Lower lobe of right lung (tissue), 2 donors: ENCODE results near the gene STK33. TPM values are rescaled to one million over a fixed set of nuclear protein-coding genes. Genes with fewer than 3 reads are reported as not detected.

ENCODE experiments used
- ATAC-seq, 2 donors: fragments of 200-7000 bp; cut with Tn5 transposase; one replicate each; pipeline ENCODE4 v1.9.1; 2020 to 2022; ENCODE audit warnings: mild to moderate bottlenecking in 2 of 2, moderate library complexity in 2 of 2
- DNase-seq: peaks from one replicate; pipeline ENCODE4 v3.0.0-alpha.2; 2020
- H3K27ac ChIP-seq: fragments of 200-600 bp; one replicate; pipeline ENCODE4 v1.8.0; 2022
- H3K27me3 ChIP-seq: fragments of 200-600 bp; one replicate; pipeline ENCODE4 v1.8.0; 2022; ENCODE audit warnings: low read depth
- H3K36me3 ChIP-seq: fragments of 200-600 bp; one replicate; pipeline ENCODE4 v1.8.0; 2022; ENCODE audit warnings: mild to moderate bottlenecking
- H3K4me1 ChIP-seq: fragments of 200-600 bp; one replicate; pipeline ENCODE4 v1.8.0; 2022
- H3K4me3 ChIP-seq: fragments of 200-600 bp; one replicate; pipeline ENCODE4 v1.8.0; 2022; ENCODE audit warnings: mild to moderate bottlenecking
- H3K9me3 ChIP-seq: fragments of 200-600 bp; one replicate; pipeline ENCODE4 v1.8.0; 2022
- intact Hi-C: fragments of 100-400 bp; cut with DNase I; formaldehyde crosslinking; loops from one replicate; pipeline ENCODE4 v1.11.0; 2022
- total RNA-seq: library from RNA; stranded (reverse); fragmentation: NEBNext Ultra II Directional; extraction: Animal tissue kit (Norgen Biotek cat#: 25700); gene quantifications from one replicate; pipeline ENCODE4 v1.2.1, GENCODE V29; 2021
- TF ChIP-seq, protein P1 (sequence below): fragments of 200-600 bp; IDR thresholded peaks from one replicate; pipeline ENCODE4 v1.8.0; 2022; ENCODE audit warnings: antibody characterized with exemption, mild to moderate bottlenecking
- donor health status: DM: no; HTN: yes; CAD: no; lungs with severe emphysema.

Gene STK33
- total RNA-seq, 1 donor from 2014 or later: 17.3 TPM

DNA sequence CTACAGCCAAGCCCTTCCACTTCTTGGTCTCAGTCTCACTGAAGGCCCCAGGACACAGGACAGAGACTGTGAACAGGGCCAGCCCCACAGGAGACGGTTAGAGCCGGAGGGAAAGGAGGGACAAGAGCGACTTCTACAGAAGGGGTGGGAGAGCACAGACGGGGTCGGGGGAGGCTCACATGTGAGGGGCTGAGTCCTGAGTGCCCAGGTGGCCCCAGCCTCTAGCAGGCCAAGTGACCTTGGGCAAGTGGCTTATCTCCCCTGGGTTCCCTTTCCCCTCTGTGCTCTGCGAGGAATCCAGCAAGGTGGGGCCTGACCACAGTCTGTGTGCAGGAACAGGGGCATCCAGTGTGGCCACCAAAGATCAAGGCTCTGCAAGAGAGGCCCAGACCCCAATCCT, 227.7 kb downstream of the STK33 start:
- H3K27me3 ChIP-seq: no peaks in the 10 kb centered on the region
- H3K4me3 ChIP-seq: no peak overlapping the region
- intact Hi-C loops: no loop called here
- no peaks in the 10 kb centered on the region for H3K9me3 ChIP-seq
- no peaks in the 10 kb centered on the region for H3K4me1 ChIP-seq
- no peak for DNase-seq
- H3K36me3 ChIP-seq: no peaks in the 10 kb centered on the region
- no peak overlapping the region for H3K27ac ChIP-seq
- TF ChIP-seq, protein P1, sequence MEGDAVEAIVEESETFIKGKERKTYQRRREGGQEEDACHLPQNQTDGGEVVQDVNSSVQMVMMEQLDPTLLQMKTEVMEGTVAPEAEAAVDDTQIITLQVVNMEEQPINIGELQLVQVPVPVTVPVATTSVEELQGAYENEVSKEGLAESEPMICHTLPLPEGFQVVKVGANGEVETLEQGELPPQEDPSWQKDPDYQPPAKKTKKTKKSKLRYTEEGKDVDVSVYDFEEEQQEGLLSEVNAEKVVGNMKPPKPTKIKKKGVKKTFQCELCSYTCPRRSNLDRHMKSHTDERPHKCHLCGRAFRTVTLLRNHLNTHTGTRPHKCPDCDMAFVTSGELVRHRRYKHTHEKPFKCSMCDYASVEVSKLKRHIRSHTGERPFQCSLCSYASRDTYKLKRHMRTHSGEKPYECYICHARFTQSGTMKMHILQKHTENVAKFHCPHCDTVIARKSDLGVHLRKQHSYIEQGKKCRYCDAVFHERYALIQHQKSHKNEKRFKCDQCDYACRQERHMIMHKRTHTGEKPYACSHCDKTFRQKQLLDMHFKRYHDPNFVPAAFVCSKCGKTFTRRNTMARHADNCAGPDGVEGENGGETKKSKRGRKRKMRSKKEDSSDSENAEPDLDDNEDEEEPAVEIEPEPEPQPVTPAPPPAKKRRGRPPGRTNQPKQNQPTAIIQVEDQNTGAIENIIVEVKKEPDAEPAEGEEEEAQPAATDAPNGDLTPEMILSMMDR: no peak
- ATAC-seq: no peak

- intact Hi-C loops: no loop called here
- H3K4me3 ChIP-seq: no peak overlapping the region
- TF ChIP-seq, protein P1: no peak
- H3K27ac ChIP-seq: no peak overlapping the region
- ATAC-seq (no peak), DNase-seq (no peak)
- no peaks in the 10 kb centered on the region for H3K9me3 ChIP-seq
- H3K27me3 ChIP-seq: no peaks in the 10 kb centered on the region
- H3K4me1 ChIP-seq: no peaks in the 10 kb centered on the region
- no peaks in the 10 kb centered on the region for H3K36me3 ChIP-seq
These were observed 228.6 kb downstream of the STK33 start for GRCh38 chr11:8365216-8365941.

DNA sequence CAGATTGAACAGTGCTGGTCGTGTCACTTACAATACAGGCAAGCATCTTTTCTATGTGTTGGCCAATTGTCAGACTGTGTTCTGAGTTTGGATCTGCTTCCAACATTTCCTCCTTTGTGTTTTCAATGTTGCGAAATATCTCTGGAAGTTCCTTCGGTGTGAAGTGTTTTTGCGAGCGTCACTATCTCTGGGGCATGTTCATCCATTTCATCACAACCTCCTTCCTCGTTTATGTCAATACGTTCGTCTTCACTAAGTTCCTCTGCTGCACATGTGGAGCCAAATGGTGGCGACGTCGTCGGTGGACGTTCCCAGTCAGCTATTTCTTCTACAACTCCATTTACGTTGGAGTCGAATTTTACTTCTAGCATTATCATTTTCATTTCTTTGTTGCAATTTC, 230.1 kb downstream of the STK33 start:
- Histone ChIP-seq H3K36me3 (no peaks in the 10 kb centered on the region), H3K27me3 (no peaks in the 10 kb centered on the region), H3K4me3 (no peak overlapping the region), H3K4me1 (no peaks in the 10 kb centered on the region), H3K9me3 (no peaks in the 10 kb centered on the region), H3K27ac (no peak overlapping the region)
- intact Hi-C loops: no loop called here
- no peak for DNase-seq
- no peak for ATAC-seq
- TF ChIP-seq, protein P1: no peak

DNA sequence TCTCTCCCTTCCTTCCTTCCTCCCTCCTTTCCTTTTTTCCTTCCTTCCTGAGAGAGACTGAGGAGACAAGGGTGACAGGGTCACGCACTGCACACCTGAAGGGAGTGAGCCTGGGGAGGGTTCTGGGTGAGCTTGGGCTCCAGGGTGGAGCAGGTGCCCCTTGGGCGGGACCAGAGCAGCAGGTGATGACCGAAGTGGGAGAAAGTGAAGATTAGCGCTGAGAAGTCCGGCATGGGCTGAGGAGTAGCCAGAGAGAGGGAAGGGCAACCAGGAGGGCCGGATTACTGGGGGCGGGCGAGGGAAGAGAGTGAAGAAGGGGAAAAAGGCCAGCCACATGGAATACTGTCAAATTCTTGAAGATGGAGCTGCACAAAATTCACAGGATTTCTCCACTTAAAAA, 231.1 kb downstream of the STK33 start:
- H3K27me3 ChIP-seq: no peaks in the 10 kb centered on the region
- intact Hi-C loops: no loop called here
- DNase-seq (no peak), ATAC-seq (no peak)
- no peaks in the 10 kb centered on the region for H3K9me3 ChIP-seq
- H3K36me3 ChIP-seq: no peaks in the 10 kb centered on the region
- TF ChIP-seq, protein P1: no peak
- no peak overlapping the region for H3K4me3 ChIP-seq
- H3K4me1 ChIP-seq: no peaks in the 10 kb centered on the region
- H3K27ac ChIP-seq: no peak overlapping the region

- DNase-seq: no peak
- peaks cover 1% of the 10 kb centered on the region for H3K4me1 ChIP-seq
- H3K4me3 ChIP-seq: no peak overlapping the region
- TF ChIP-seq, protein P1: no peak
- no peaks in the 10 kb centered on the region for H3K9me3 ChIP-seq
- H3K27ac ChIP-seq: no peak overlapping the region
- intact Hi-C loops: no loop called here
- ATAC-seq: no peak
- no peaks in the 10 kb centered on the region for H3K27me3 ChIP-seq
- H3K36me3 ChIP-seq: no peaks in the 10 kb centered on the region
These were observed 231.5 kb downstream of the STK33 start for GRCh38 chr11:8362491-8362890.
